ENCODE results near the gene PIN1.

DNA sequence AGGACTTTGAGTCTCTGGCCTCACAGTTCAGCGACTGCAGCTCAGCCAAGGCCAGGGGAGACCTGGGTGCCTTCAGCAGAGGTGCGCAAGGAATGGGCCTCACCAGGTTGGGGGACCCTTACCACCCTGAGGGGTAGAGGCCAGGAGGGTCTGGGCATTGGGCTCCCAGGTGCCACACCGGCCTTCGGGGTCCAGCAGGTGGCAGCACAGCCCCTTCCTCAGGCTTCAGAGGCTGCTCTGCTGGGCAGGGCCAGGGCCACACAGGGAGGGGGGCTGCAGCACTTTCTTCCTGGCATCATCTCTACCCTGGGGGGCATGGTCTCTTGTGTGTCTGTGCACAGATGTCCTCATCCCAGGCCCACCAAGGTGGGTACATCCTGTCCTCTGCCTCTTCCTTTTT is 12.9 kb downstream of the PIN1 start:
- TF ChIP-seq EZH2 (IDR thresholded peaks at IDR 0.05; ENCODE audit: insufficient read depth, poor library complexity, severe bottlenecking), result no peak
- TF ChIP-seq EZH2phosphoT487 (IDR thresholded peaks at IDR 0.05; ENCODE audit: insufficient read depth, low read depth), result no peak
